GM21576 (cell line): ENCODE results near the gene SHANK1.

Source experiments
- ATAC-seq: cut with Tn5 transposase; IDR thresholded peaks from one replicate; pipeline ENCODE4 v1.9.1; 2021; ENCODE audit warnings: mild to moderate bottlenecking, moderate library complexity; ENCODE audit not compliant: unreplicated experiment

Gene SHANK1

GRCh38 chr19:50729894-50730293 lies 10.3 kb upstream of the SHANK1 start:
- no peak for ATAC-seq

GRCh38 chr19:50728084-50728737 lies 8.6 kb upstream of the SHANK1 start:
- no peak for ATAC-seq

- no peak for ATAC-seq
Observed at GRCh38 chr19:50725911-50726230, 6.3 kb upstream of the SHANK1 start.

- no peak for ATAC-seq
Observed at GRCh38 chr19:50725218-50725910, 5.8 kb upstream of the SHANK1 start.

- ATAC-seq, result peak; percentile 73
Observed at GRCh38 chr19:50724522-50725217, 5.1 kb upstream of the SHANK1 start.

- no peak for ATAC-seq
Observed at GRCh38 chr19:50723735-50724521, 4.3 kb upstream of the SHANK1 start.

GRCh38 chr19:50723069-50723468 lies 3.5 kb upstream of the SHANK1 start, which contains the start of gene CLEC11A:
CLEC11A (plus strand) TSS chr19:50723364; CDS start chr19:50723526, 162 bp downstream.
- no peak for ATAC-seq

GRCh38 chr19:50722201-50723013 lies 2.8 kb upstream of the SHANK1 start:
- ATAC-seq, result no peak

- no peak for ATAC-seq
Observed at GRCh38 chr19:50721441-50722137, 2.0 kb upstream of the SHANK1 start.

DNA sequence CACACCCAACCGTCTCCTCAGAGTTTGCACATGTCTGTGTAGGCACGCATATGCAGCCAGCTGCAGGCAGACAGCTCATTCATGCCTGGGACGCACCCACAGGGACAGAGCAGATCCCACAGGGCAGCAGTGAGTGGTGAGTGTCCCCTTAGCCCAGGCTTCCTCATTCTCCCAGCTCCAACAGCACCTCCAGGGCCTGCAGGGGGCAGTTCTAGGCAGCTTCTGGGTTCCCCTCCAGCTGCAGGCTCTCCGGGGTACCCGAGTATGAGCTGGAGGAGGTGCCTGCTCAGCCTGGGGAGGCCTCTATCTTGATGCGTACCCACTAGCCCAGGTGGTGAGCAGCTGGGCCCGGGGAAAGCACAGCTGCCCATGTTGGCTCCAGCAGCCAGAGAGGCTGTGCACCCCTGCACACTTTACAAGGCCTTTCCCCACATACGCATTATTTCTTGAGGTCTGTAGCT lies 1.3 kb upstream of the SHANK1 start:
- no peak for ATAC-seq

- no peak for ATAC-seq
Observed at GRCh38 chr19:50720181-50720920, 749 bp upstream of the SHANK1 start.

DNA sequence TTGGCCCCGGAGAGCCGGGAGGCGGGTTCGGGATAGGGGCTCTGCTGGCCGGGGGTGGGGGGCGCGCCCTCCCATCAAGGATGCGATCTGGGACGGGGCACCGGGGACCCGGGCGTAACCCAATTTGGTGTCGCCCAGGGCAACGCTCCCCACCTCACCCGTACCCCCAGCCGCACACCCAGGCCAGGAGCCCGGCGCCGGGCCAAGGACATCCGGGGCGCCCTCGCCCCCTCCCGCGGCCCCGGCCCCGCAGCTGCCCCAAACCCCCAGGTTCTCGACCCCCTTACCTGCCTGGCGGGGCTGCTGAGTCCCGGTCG lies 525 bp downstream of the SHANK1 start:
- ATAC-seq, result no peak

- ATAC-seq, result no peak
Observed at GRCh38 chr19:50718255-50719118, 1.1 kb downstream of the SHANK1 start.

DNA sequence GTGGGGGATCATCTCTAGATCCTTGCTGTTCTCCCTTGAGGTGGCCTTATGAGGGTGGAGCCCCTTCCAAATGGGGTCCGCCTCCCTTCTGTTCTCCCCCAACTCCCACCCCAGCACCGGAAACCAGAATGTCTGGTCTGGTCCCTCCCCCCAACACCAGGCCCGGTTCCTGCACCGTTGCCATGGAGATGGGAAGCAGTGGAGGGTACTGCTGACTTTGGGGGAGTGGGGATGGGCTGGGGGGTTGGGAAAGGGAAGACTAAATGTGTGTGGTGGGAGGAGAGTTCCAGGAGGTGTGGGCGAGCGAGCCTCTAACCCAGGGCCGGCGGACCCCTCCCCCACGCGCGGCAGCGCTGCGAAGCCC lies 1.7 kb downstream of the SHANK1 start:
- ATAC-seq, result no peak

GRCh38 chr19:50717026-50717723 lies 2.4 kb downstream of the SHANK1 start:
- no peak for ATAC-seq

DNA sequence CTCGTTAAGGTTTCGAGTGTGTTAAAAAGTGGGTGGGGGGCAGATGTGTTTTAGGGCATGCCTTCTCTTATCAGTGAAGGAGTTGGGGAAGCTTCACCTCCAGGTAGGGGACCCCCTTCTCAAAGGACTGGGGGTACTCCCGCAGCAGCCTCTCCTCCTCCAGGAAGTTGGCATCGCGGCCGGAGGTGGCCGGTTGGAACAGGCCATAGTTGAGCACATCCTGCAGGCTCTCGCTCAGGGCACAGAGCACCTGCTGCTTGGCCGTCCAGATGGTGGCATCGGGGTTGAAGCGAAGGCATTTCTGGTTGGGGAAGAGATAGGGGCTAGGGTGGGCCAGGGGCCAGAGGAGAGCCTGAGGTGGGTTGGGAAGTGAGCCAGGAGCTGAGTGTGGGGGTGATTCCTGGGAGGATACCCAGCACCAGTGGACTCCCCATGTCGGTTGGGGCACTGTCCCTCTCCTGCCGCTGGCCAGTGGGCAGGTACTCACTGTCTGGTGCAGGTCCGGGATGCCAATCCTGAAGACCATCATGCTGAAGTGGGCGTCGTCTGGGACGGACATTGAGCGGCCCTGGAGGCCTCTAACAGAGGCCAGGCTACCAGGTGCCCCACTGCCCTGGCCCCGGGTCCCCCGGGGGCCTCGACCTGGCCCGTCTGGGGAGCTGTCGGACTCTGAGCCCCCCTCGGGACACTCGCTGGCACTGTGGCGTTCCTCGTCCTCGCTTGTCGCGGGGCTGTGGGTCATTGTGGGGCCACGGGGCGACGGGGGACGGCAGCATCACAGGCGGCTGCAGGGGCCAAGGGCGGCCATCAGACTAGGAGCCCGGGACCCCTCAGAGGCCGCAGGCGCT lies 3.2 kb downstream of the SHANK1 start:
- no peak for ATAC-seq
